NCI-H2081 (cell line): ENCODE data around the gene ARHGEF6.
"Not testable (repeated sequence)": the region's sequence is repeated elsewhere in the genome, so short reads cannot be mapped to it uniquely, and the experiment has no call there.

ENCODE experiments used
- DNase-seq, 2 experiments: peaks; one replicate each; lab custom pipeline; 2025; lab: John Stamatoyannopoulos, UW

Gene ARHGEF6, protein sequence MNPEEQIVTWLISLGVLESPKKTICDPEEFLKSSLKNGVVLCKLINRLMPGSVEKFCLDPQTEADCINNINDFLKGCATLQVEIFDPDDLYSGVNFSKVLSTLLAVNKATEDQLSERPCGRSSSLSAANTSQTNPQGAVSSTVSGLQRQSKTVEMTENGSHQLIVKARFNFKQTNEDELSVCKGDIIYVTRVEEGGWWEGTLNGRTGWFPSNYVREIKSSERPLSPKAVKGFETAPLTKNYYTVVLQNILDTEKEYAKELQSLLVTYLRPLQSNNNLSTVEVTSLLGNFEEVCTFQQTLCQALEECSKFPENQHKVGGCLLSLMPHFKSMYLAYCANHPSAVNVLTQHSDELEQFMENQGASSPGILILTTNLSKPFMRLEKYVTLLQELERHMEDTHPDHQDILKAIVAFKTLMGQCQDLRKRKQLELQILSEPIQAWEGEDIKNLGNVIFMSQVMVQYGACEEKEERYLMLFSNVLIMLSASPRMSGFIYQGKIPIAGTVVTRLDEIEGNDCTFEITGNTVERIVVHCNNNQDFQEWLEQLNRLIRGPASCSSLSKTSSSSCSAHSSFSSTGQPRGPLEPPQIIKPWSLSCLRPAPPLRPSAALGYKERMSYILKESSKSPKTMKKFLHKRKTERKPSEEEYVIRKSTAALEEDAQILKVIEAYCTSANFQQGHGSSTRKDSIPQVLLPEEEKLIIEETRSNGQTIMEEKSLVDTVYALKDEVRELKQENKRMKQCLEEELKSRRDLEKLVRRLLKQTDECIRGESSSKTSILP

GRCh38 chrX:136780763-136781162 lies at the start of gene ARHGEF6:
ARHGEF6 (minus strand) TSS chrX:136780932; CDS start chrX:136780882, 50 bp downstream.
- DNase-seq, result peak in 1 of 2 experiments; percentile 13

- DNase-seq, result no peak
These were observed 48.7 kb upstream of the ARHGEF6 start for GRCh38 chrX:136829413-136829812.

GRCh38 chrX:136828830-136829229 lies 48.1 kb upstream of the ARHGEF6 start:
- DNase-seq, result no peak

- DNase-seq, result peak in 1 of 2 experiments; percentile 35
These were observed 46.3 kb upstream of the ARHGEF6 start for GRCh38 chrX:136827026-136827425.

- DNase-seq, result no peak
These were observed 45.0 kb upstream of the ARHGEF6 start for GRCh38 chrX:136825771-136826170.

GRCh38 chrX:136823175-136823574 lies 42.4 kb upstream of the ARHGEF6 start:
- no peak for DNase-seq

DNA sequence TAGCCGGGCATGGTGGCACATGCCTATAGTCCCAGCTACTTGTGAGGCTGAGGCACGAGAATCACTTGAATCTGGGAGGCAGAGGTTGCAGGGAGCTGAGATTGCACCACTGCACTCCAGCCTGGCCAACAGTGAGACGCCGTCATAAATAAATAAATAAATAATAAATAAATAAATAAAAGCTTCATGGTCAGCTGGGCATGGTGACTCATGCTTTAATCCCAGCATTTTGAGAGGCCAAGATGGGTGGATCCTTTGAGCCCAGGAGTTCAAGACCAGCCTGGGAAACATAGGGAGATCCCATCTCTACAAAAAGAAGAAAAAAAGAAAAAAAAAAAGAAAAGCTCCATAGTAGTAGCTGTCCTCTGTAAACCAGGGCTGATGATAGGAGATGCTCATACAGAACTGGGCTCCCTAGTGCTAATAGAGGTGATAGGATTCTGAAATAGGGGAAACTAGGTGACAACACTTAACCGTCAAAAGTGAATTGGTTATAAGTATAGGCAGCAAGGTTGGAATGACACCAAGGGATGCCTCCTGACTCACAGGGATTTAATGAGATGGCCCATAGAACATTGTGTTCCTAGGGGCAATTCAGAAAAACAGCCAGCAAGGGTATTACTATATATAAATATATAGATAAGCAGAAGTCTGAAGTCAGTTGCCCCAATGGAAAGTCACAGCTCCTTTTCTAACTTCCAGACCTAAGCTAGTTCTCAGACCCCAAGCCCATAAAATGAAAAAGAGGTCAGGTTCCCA lies 41.8 kb upstream of the ARHGEF6 start:
- no peak for DNase-seq

GRCh38 chrX:136819756-136820155 lies 39.0 kb upstream of the ARHGEF6 start:
- DNase-seq, result not testable (repeated sequence)

DNA sequence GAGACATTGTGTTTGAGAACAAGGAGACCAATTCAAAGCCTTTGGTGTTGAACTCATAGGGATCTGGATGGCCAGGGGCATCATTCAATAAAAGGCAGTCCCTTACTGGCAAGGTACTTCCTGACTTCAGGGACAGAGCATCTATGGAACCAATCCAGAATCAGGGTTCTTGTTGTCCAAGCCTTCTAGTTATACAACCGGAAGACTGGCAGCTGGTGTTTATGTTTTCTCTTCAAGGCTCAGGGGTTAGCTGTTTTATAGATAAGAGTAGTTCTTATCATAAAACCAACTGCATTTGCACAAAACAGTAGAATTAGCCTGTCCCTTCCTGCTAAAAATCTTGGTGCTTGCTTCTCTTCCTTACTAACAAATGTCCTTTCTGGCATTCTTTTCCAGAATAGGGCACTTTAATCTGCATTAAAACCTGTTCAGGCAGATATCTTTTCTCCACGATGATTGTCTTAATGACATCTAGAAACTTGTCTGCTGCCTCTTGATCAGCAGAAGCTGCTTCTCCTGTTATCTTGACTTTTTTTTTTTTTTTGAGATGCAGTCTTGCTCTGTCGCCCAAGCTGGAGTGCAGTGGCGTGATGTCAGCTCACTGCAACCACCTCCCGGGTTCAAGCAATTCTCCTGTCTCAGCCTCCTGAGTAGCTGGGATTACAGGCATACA lies 38.4 kb upstream of the ARHGEF6 start:
- DNase-seq, result no peak

DNA sequence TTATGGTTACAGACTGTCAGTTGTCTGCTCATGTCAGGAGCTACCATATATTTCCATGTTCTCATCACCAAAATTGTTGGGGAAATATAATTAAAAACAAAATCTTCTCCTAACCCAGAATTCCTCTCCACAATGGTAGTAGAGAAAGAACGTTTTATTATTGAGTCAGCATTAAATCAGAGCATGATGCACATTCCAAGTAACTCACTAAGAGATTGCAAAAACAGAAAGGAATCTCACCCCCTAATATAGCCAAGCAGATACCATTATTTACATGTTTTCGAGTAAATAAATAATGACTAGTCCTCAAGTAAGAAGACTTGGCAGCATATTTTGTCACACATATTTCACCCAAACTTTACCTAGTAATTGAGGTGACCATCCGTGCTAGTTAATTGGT lies 36.2 kb upstream of the ARHGEF6 start:
- no peak for DNase-seq

GRCh38 chrX:136814847-136815750 lies 34.4 kb upstream of the ARHGEF6 start:
- no peak for DNase-seq

GRCh38 chrX:136812286-136812685 lies 31.6 kb upstream of the ARHGEF6 start:
- no peak for DNase-seq

DNA sequence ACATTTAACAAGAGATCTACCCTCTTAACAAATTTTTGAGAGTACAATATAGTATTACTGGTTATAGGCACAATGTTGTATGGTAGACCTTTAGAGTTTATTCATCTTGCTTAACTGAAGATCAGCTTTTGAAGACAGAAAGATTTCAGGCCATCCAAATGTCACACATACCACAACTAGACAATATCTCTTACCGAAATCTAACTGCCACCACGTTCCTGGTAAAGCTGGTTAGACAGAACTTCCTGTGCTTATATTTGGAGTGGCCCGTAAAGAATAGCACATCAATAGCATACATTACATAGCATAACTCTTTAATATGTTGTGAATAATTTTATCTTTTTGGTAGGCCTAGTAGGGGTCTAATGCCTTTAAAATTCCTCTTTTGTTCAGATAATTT lies 29.8 kb upstream of the ARHGEF6 start:
- DNase-seq, result no peak

DNA sequence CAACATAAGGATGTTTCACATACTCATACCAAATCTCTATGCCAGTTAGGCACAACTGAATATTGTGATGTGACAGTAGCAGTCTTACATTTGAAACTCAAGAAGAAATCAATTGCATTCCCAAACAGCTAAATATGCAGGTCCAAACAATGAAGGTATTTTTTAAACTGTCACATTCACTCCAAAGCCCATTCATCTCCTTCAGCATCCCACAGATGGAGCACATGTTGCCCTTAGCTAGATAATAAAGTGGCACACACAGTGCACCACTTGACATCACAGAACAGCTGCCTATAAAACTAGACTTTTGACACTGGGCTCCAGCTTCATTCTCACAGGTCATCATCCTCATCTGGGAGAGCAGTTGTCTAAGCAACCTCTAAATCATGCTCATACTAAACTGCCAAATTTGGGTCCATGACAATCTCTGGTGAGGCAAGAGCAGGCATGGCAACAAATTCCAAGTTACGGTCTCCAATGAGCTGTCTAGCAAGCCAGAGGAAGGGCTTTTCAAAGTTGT lies 26.2 kb upstream of the ARHGEF6 start:
- DNase-seq, result no peak

GRCh38 chrX:136802515-136802914 lies 21.8 kb upstream of the ARHGEF6 start:
- DNase-seq, result no peak

DNA sequence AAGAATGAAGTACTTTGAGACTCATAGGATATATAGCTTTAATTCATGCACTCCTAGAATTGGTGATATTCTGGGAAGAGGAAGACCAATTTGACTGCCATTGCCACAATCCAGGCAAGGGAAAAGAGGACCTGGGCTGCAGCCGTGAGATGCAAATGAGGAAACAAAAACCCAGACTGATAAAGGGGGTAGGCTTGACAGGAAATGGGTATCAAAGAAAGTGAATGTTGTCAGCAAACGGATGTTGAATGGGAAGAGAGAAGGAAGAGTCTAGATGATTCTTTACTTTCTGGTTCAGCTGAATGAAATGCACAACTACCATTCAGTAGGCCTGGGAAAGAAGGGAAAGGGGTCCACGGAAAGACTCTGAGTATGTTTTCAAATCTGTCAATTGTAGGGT lies 17.1 kb upstream of the ARHGEF6 start:
- no peak for DNase-seq

- DNase-seq, result not testable (repeated sequence)
These were observed 14.4 kb upstream of the ARHGEF6 start for GRCh38 chrX:136795132-136795531.

DNA sequence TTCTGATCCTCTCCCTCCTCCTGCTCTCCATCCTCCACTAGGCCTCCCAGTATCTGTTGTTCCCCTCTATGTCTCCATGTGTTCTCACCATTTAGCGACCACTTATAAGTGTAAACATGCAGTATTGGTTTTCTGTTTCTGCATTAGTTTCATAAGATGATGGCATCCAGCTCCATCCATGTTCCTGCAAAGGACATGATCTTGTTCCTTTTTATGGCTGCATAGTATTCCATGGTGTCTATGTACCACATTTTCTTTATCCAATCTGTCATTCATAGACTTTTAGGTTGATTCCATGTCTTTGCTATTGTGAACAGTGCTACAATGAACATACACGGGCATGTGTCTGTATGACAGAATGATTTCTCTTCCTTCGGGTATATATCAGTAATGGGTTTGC lies 13.9 kb upstream of the ARHGEF6 start:
- not testable (repeated sequence) for DNase-seq

GRCh38 chrX:136794080-136794479 lies 13.3 kb upstream of the ARHGEF6 start:
- peak in 1 of 2 experiments; percentile 49 for DNase-seq

DNA sequence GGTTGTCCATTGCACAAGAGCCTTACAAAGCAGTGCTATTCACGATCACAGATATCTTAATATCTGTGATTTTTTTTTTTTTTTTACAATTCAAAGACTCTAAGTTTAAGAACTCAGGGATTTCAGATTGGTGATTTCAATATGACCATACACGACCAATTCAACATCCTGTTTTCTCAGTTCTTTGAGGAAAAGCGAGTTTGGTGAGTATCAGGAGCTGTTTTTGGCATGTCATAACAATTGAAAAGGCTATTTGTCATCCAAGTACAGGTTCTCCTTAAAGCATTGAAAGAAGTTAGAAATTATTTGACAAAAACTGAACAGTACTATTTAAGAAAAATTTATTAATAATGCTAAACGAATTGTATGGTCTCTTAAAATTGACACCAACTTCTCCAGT lies 9.1 kb upstream of the ARHGEF6 start:
- DNase-seq, result no peak

- DNase-seq, result no peak
These were observed 3.5 kb upstream of the ARHGEF6 start for GRCh38 chrX:136784231-136784630.
